GM19452 (cell line): Measurements from ENCODE around the gene PYURF.

Source experiments
- ATAC-seq: cut with Tn5 transposase; IDR thresholded peaks from one replicate; pipeline ENCODE4 v1.9.1; 2021; ENCODE audit not compliant: unreplicated experiment

PYURF gene

DNA sequence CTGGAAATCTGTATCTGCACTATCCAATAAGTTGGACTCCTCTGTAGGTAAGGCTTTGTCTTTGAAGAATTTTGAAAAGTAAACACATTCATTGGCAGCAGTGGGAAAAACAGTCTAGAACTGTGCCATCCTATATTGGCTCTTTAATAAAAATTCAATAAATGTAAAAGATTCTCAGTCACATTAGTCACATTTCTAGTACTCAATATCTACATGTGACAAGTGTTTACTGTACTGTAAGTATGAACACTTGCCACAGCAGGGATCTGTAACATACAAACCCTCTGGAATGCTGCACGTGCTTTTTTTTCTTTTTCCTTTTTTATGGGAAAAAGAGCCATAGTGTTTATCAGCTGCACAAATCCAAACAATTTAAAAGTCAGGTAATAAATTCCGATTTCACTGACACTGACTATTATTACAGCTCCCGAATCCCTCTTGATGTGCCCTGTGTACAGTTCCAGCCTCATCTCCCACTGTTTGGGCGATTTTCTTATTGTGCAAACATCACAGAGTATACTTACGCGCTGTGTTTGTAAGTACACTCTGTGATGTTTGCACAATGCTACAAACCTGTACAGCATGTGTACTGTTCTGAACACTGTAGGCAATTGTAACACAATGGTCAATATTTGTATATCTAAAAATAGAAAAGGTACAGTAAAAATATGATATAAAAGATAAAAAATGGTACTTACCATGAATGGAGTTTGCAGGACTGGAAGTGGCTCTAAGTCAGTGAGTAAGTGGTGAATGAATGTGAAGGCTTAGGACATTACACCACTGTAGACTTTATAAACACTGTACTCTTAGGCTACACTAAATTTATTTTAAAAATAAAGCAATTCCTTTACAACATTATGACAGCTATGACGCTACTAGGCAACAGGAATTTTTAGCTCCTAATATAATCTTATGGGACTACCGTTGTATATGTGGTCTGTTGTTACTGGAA, 8.7 kb downstream of the PYURF start:
- no peak for ATAC-seq

- no peak for ATAC-seq
Measured at GRCh38 chr4:88511236-88511635, 12.3 kb downstream of the PYURF start.

GRCh38 chr4:88503344-88503743, 20.2 kb downstream of the PYURF start:
- no peak for ATAC-seq

DNA sequence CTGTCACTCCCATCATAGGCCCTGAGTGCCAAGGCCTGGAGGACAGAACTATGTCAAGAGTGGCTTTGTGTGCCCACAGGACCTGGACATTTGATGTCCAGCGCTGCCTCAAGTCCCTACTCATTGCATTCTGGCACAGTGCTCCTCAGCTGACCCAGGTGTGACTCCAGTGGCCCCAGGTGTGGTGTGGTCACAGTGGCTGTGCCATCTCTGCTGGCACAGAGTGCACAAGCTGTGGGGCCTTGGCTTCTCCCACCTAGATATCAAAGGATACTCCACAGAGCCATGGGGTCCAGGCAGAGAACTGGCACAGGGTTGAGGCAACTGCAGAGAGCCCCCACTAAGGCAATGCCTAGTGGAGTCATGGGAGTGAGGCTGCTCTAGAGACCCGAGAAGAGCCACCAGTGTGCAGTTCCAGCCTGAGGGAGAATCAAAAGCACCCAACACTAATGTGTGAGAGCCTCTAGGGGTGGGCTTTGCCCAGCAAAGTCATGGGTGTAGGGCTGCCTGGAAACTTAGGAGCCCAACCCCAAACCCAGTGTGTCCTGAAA, 25.6 kb downstream of the PYURF start:
- no peak for ATAC-seq

GRCh38 chr4:88489100-88489761, 34.3 kb downstream of the PYURF start:
- ATAC-seq = no peak

- no peak for ATAC-seq
Measured at GRCh38 chr4:88481537-88481936, 42.0 kb downstream of the PYURF start.

DNA sequence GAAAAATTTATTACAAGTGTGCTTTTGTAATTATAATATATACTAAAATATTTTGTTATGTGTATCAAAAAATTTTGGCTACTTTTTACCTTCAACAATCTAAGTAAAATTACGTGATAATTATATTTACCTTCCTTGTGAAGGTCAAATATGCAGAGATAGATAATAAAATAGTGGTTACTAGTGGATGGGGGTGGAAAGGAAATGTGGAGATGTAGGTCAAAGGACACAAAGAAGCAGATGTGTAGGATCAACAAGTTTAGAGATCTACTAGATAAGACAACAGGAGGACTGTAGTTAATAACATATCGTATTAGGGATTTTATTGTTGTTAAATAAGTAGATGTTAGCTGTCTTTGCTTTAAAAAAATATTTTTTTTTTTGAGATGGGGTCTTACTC, 45.3 kb downstream of the PYURF start:
- no peak for ATAC-seq

- no peak for ATAC-seq
Measured at GRCh38 chr4:88477229-88477860, 46.2 kb downstream of the PYURF start.
